PC-9 (cell line): ENCODE data around the gene FASLG.

Experiments used
- EZH2 ChIP-seq: fragments of 200-600 bp; sonication (generic); IDR thresholded peaks from 2 replicates; pipeline ENCODE4 v1.8.0; 2017; ENCODE audit warnings: antibody characterized with exemption, low read depth
- TF ChIP-seq, protein P1 (sequence below): fragments of 200-600 bp; sonication (generic); conservative IDR thresholded peaks from 2 replicates; pipeline ENCODE4 v1.6.1; 2017; ENCODE audit warnings: mixed run types, antibody characterized with exemption, mild to moderate bottlenecking, moderate library complexity

DNA sequence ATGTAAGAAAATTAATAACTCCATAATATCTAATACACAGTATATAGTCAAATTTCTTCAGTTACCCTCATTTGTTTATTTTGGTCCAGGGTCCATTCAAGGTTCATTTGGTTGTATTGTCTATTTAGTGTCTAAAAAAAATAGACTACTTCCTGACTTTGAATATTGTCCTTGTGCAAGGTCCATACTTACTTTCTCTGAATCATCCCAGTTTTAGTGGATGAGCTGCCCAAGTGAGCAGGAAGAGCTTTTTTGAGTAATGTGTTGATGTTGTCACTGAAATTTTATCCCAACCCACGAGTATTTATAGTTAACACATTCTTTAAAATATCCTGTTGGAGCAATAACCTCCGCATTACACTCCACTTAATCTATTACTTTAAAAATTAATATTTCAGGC is 45.6 kb upstream of the FASLG start:
- TF ChIP-seq, protein P1, sequence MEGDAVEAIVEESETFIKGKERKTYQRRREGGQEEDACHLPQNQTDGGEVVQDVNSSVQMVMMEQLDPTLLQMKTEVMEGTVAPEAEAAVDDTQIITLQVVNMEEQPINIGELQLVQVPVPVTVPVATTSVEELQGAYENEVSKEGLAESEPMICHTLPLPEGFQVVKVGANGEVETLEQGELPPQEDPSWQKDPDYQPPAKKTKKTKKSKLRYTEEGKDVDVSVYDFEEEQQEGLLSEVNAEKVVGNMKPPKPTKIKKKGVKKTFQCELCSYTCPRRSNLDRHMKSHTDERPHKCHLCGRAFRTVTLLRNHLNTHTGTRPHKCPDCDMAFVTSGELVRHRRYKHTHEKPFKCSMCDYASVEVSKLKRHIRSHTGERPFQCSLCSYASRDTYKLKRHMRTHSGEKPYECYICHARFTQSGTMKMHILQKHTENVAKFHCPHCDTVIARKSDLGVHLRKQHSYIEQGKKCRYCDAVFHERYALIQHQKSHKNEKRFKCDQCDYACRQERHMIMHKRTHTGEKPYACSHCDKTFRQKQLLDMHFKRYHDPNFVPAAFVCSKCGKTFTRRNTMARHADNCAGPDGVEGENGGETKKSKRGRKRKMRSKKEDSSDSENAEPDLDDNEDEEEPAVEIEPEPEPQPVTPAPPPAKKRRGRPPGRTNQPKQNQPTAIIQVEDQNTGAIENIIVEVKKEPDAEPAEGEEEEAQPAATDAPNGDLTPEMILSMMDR = no peak
- TF ChIP-seq EZH2 = no peak
